ENCODE data around the gene ARHGAP10. TPM values are rescaled to one million over a fixed set of nuclear protein-coding genes. Genes with fewer than 3 reads are reported as not detected.

The ARHGAP10 gene
- total RNA-seq, 2 donors from 2014 or later = 36.1 to 43.5 TPM

DNA sequence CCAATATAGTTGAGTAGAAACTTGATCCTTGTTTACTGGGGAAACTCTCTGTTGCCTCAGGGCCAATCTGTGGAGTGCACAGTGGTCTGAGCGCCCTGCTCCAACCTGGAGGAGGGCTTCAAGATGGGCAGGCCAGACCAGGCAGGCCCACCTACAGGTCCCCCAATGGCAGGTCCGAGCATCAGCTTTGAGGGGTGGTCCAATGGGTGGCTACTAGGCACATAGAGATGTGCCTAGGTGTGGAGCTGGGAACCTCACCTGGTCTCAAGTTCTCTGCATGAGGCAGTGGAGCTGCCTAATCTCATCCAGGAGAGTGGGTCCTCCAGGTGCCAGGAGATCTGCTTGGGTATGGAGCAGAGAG, 252.9 kb downstream of the ARHGAP10 start:
- no peaks in the 10 kb centered on the region for H3K9me3 ChIP-seq
- no peaks in the 10 kb centered on the region for H3K27me3 ChIP-seq
- no peak overlapping the region for H3K4me3 ChIP-seq
- TF ChIP-seq, protein P1, sequence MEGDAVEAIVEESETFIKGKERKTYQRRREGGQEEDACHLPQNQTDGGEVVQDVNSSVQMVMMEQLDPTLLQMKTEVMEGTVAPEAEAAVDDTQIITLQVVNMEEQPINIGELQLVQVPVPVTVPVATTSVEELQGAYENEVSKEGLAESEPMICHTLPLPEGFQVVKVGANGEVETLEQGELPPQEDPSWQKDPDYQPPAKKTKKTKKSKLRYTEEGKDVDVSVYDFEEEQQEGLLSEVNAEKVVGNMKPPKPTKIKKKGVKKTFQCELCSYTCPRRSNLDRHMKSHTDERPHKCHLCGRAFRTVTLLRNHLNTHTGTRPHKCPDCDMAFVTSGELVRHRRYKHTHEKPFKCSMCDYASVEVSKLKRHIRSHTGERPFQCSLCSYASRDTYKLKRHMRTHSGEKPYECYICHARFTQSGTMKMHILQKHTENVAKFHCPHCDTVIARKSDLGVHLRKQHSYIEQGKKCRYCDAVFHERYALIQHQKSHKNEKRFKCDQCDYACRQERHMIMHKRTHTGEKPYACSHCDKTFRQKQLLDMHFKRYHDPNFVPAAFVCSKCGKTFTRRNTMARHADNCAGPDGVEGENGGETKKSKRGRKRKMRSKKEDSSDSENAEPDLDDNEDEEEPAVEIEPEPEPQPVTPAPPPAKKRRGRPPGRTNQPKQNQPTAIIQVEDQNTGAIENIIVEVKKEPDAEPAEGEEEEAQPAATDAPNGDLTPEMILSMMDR (IDR thresholded peaks at IDR 0.05) = no peak
- H3K27ac ChIP-seq = no peak overlapping the region
- peaks cover 0 to 33% of the 10 kb centered on the region in 2 donors for H3K4me1 ChIP-seq
- no peak for DNase-seq (ENCODE audit: low spot score)
- no peaks in the 10 kb centered on the region for H3K36me3 ChIP-seq

DNA sequence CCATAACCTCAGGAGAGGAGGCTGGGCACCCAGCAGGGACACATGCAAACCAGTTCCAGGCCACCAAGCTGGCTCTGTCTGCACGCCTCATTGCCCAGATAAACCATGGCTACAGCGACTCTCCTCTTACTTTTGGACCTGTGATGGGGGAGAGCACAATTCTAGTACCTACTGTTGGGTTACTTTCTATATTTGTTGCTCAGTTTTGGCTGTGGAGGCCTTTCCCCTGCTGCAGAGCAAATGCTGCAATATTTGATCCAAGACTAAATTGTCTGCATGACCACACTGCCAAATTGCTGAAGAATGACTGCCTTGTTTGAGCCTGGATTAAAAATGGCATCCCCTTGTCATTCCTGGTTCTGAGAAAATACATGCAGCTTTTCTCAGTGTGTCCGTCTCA, 253.5 kb downstream of the ARHGAP10 start:
- Histone ChIP-seq H3K27ac (no peak overlapping the region), H3K4me3 (no peak overlapping the region), H3K36me3 (no peaks in the 10 kb centered on the region), H3K9me3 (no peaks in the 10 kb centered on the region), H3K27me3 (no peaks in the 10 kb centered on the region), H3K4me1 (peaks cover 0 to 27% of the 10 kb centered on the region in 2 donors)
- TF ChIP-seq, protein P1 (IDR thresholded peaks at IDR 0.05) = no peak
- DNase-seq (ENCODE audit: low spot score) = no peak

DNA sequence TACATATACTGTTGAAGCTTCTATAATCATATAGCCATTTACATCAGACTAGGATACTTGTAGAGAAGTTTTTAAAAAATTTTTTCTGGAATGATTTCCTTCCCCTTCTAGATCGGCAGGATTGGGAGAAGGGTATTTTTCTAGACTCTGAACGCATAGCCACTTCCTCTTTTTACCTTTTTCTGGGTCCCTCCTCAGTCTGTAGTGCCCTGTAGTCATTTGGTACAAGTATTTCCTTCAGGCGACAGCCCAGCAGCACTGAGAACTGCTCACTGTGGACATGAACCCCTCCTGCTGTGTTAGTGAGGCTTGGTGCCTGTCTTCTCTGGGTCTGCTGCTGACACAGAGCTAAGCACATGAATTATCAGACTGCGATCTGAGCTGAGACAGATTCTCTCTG, 255.4 kb downstream of the ARHGAP10 start:
- TF ChIP-seq, protein P1 (IDR thresholded peaks at IDR 0.05) = no peak
- Histone ChIP-seq H3K4me3 (no peak overlapping the region), H3K4me1 (peaks cover 0 to 32% of the 10 kb centered on the region in 2 donors), H3K27me3 (no peaks in the 10 kb centered on the region), H3K27ac (no peak overlapping the region), H3K9me3 (no peaks in the 10 kb centered on the region), H3K36me3 (no peaks in the 10 kb centered on the region)
- DNase-seq (ENCODE audit: low spot score) = no peak

DNA sequence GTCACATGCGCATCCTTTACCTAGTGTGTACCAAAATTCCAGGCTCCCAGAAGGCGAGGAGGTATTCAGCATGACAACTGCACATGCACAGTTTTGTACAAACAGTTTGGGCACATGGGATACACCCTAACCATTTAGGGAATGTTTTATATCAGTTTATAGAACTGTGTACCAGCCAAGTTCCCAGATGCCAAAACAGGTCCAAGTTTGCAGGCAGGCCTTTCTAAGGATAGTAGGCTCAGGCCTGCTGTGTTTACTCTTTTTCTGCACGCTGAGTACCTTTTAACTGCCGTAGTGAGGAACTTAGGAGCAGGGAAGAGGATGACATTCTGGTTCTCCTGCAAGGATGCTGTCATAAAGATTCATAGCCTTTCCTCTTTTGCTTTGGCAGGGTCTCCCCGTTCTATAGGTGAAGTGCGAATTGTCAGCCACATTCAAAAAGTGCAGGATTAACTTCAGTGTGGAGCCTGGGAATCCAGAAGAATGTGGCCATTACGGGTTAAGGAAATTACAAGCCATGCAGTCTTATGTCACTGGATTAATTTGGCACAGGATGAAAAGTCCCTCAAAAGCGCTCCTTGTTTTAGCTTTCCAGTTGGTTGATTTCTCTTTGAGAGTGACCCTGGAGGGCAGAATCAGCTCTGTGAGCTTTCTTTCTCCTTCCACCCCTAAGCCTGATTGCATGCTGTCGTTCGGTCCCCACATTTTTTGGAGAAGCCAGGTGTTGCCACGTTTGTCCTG, 259.8 kb downstream of the ARHGAP10 start:
- Histone ChIP-seq H3K27ac (peak overlapping the region; percentile 48 to 56), H3K4me1 (peaks cover 0 to 30% of the 10 kb centered on the region in 2 donors), H3K9me3 (peaks cover 0 to 5% of the 10 kb centered on the region in 2 donors), H3K36me3 (no peaks in the 10 kb centered on the region), H3K27me3 (no peaks in the 10 kb centered on the region), H3K4me3 (no peak overlapping the region)
- TF ChIP-seq, protein P1 (IDR thresholded peaks at IDR 0.05) = no peak
- no peak for DNase-seq (ENCODE audit: low spot score)

DNA sequence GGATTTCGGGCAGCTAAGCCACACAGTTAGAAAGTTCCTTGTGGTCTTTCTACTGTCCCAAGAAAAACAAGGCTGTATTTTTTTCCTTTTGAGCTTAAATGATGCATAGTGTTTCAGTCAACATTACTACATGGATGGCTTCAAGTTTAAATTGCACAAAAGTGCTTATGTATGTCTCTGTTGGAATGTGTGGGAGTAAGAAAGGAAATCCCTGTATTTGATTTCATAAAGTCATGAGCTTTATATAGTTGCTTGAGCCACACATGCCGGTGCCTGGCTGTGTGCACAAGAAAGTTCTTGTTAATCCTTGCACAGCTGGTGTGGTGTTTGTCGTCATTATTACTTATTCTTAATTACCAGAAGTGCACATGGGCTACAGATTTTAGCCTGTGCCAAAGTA, 262.2 kb downstream of the ARHGAP10 start:
- H3K27ac ChIP-seq = no peak overlapping the region
- DNase-seq (ENCODE audit: low spot score) = no peak
- H3K4me1 ChIP-seq = peaks cover 0 to 30% of the 10 kb centered on the region in 2 donors
- no peaks in the 10 kb centered on the region for H3K36me3 ChIP-seq
- TF ChIP-seq, protein P1 (IDR thresholded peaks at IDR 0.05) = no peak
- peaks cover 0 to 5% of the 10 kb centered on the region in 2 donors for H3K9me3 ChIP-seq
- H3K27me3 ChIP-seq = no peaks in the 10 kb centered on the region
- H3K4me3 ChIP-seq = no peak overlapping the region

Data from right atrium auricular region (tissue), 2 donors.